ENCODE results near the gene CHST11.
"Not testable (repeated sequence)": the region's sequence is repeated elsewhere in the genome, so short reads cannot be mapped to it uniquely, and the experiment has no call there.

The CHST11 gene

DNA sequence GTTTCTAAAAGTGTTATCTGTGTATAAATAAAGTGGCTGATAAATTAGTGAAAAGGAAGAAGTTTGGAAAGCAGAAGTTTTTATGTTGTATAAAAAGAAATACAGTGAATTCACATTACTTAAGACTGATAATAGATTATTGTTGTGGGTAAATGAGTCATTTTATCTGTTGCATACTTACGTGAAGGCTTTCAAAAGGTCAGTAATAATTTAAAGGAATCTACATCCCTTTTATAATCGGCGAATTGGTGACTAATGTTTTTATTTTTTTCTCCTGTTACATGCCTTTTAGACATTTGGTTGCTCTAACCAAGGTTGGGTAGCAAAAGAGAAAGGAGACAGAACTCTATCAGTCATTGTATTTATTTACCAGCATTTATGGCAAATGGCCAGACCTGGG, 345.5 kb downstream of the CHST11 start:
- DNase-seq = no peak
- intact Hi-C loops (cut with DNase I) = no loop called here

DNA sequence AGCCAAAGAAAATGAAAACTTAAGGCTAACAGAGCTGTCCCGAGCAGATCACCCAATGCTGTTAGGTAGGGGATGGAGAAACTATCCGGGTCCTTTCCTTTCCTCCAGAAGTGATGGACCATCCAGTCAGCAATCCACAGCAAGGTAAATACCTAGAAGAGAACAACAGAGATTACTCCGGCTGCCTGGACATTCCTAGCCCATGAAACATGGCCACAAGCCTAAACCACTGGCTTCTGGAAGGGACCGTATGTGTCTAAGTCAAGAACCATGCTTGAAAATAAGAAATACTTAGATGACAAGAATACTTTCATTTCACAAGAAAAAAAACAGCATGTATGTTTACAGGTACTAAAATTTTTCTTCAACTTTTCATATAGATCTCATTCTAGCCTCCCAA, 348.4 kb downstream of the CHST11 start:
- intact Hi-C loops (cut with DNase I) = no loop called here

DNA sequence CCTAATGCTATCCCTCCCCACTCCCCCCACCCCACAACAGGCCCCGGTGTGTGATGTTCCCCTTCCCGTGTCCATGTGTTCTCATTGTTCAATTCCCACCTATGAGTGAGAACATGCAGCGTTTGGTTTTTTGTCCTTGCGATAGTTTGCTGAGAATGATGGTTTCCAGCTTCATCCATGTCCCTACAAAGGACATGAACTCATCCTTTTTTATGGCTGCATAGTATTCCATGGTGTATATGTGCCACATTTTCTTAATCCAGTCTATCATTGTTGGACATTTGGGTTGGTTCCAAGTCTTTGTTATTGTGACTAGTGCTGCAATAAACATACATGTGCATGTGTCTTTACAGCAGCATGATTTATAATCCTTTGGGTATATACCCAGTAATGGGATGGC, 349.4 kb downstream of the CHST11 start:
- DNase-seq; intact Hi-C loops (cut with DNase I): not testable (repeated sequence)

More for the DNA sequence above, 348.4 kb downstream of the CHST11 start:
- no peak for DNase-seq

DNA sequence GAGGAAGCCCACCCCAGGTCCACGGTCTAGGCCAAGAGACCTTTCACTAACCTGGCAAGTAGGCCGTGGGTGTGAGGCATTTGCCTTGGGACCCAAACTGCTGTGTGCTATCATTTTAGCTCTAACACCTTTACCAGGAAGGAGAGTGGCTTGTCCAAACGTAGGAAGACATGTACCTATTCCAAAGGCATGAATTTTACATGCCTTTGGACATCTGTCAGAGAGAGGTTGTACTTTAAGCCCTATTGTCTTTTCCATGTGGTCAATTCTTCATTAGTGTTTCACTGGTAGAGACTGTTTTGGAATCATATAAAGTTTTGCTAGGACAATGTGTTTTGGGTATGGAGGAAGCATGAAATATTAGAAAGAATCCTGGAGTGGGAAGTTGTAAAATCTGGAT, 352.5 kb downstream of the CHST11 start:
- no peak for DNase-seq
- intact Hi-C loops (cut with DNase I) = no loop called here

DNA sequence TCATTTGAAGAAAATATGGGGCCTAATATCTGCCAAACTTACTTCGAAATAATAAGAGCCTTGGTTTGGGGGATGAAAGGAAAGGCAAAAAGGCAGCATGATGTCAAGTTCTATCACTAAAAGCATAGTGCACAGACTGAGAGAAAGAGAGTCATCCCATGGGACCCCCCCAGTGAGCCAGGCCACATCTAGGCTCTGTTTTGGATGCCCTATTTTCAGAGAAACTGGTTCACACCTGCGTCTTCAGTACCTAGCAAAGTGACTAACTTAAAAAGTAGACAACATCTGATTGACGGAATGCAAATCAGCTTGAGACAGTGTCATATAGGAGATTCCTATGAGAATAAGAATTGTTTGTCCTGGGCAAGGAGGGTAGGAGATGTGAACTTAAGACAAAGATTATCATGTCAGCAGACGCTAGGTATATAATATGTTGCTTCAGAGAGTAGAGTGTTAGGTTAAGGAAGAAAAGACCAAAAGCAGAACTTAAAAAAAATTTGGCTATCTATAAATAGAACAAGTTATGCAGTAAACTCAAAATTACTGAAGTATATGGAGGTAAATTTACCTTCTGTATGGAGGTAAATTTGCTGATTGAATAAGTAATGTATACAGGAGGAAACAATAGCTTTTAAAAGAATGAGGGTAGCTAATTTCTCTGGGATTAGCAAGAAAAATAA, 353.1 kb downstream of the CHST11 start:
- no peak for DNase-seq
- intact Hi-C loops (cut with DNase I) = no loop called here

All from head of caudate nucleus (tissue), 42 donors.